ENCODE results near the gene CPHXL.

Gene CPHXL

GRCh38 chr16:75726390-75726789 is at the start of gene CPHXL:
Gene CPHXL, minus strand, starts transcription at chr16:75726490. Its CDS starts 48 bp downstream, at chr16:75726442.
- no peak for DNase-seq

GRCh38 chr16:75774197-75774596 is 47.9 kb upstream of the CPHXL start:
- no peak for DNase-seq

GRCh38 chr16:75770051-75770450 is 43.8 kb upstream of the CPHXL start:
- DNase-seq, result no peak

GRCh38 chr16:75764154-75764768 is 38.0 kb upstream of the CPHXL start:
- DNase-seq, result peak; percentile 54

GRCh38 chr16:75763204-75763603 is 36.9 kb upstream of the CPHXL start:
- no peak for DNase-seq

- no peak for DNase-seq
Measured at GRCh38 chr16:75762746-75763145, 36.5 kb upstream of the CPHXL start.

GRCh38 chr16:75761108-75761507 is 34.8 kb upstream of the CPHXL start:
- DNase-seq, result no peak

- no peak for DNase-seq
Measured at GRCh38 chr16:75760018-75760519, 33.8 kb upstream of the CPHXL start.

- DNase-seq, result no peak
Measured at GRCh38 chr16:75758215-75758614, 31.9 kb upstream of the CPHXL start.

- no peak for DNase-seq
Measured at GRCh38 chr16:75754141-75754540, 27.9 kb upstream of the CPHXL start.

- DNase-seq, result no peak
Measured at GRCh38 chr16:75750528-75750927, 24.2 kb upstream of the CPHXL start.

GRCh38 chr16:75746359-75746758 is 20.1 kb upstream of the CPHXL start:
- DNase-seq, result no peak

- no peak for DNase-seq
Measured at GRCh38 chr16:75745823-75746222, 19.5 kb upstream of the CPHXL start.

- no peak for DNase-seq
Measured at GRCh38 chr16:75745242-75745641, 19.0 kb upstream of the CPHXL start.

GRCh38 chr16:75742424-75743047 is 16.2 kb upstream of the CPHXL start:
- no peak for DNase-seq

GRCh38 chr16:75733305-75734211 is 7.3 kb upstream of the CPHXL start:
- peak; percentile 35 for DNase-seq

GRCh38 chr16:75732871-75733270 is 6.6 kb upstream of the CPHXL start:
- DNase-seq, result no peak

- DNase-seq, result no peak
Measured at GRCh38 chr16:75727221-75727620, 931 bp upstream of the CPHXL start.

- no peak for DNase-seq
Measured at GRCh38 chr16:75718452-75718851, 7.8 kb downstream of the CPHXL start.

- no peak for DNase-seq
Measured at GRCh38 chr16:75714661-75715060, 11.6 kb downstream of the CPHXL start.

GRCh38 chr16:75710344-75710743 is 15.9 kb downstream of the CPHXL start:
- no peak for DNase-seq

- DNase-seq, result no peak
Measured at GRCh38 chr16:75703306-75703705, 23.0 kb downstream of the CPHXL start.

GRCh38 chr16:75702242-75702641 is 24.0 kb downstream of the CPHXL start:
- no peak for DNase-seq

GRCh38 chr16:75701361-75701760 is 24.9 kb downstream of the CPHXL start, which contains the start of gene DUXB:
Gene DUXB, minus strand, starts transcription at chr16:75701461. Its CDS starts 43 bp downstream, at chr16:75701418.
- DNase-seq, result no peak
